GM11168 (cell line): ENCODE measurements around the gene HPRT1.

Experiments used
- in situ Hi-C: fragments of 300-500 bp; cut with MboI; formaldehyde crosslinking; loops from one replicate; pipeline ENCODE4 v1.12.0; 2022; ENCODE audit warnings: low sequenced_read_pairs; ENCODE audit not compliant: unreplicated experiment

The HPRT1 gene

DNA sequence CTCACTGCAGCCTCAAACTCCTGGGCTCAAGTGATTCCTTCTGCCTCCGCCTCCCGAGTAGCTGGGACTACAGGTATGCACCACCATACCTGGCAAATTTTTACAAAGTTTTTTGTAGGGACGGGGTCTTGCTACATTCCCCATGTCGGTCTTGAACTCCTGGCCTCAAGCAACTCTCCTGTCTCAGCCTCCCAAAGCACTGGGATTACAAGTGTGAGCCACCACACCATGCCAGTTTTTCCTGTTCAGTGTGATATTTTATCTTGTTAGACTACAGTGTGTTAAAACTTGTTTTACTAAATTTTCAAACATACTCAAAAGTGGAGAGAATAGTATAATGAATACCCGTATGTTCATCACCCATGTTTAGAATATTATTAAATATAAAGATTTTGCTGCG is 12.1 kb downstream of the HPRT1 start:
- in situ Hi-C loops = no loop called here

DNA sequence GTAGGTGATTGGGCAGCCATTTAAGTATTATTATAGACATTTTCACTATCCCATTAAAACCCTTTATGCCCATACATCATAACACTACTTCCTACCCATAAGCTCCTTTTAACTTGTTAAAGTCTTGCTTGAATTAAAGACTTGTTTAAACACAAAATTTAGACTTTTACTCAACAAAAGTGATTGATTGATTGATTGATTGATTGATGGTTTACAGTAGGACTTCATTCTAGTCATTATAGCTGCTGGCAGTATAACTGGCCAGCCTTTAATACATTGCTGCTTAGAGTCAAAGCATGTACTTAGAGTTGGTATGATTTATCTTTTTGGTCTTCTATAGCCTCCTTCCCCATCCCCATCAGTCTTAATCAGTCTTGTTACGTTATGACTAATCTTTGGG is 16.3 kb downstream of the HPRT1 start:
- in situ Hi-C loops = no loop called here

DNA sequence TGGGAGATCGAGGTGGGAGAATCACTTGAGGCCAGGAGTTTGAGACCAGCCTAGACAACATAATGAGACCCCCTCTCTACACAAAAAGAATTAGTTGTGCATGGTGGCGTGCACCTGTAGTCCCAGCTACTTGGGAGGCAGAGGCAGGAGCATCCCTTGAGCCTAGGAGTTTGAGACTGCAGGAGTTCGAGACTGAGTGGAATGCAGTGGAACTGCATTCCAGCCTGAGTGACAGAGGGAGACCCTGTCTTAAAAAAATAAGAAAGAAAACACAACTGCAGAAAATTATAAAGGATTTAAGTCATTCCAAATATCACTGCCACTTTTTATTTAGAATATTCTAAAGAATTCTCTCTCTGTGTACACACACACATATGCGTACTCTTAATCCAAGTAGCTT is 18.4 kb downstream of the HPRT1 start:
- in situ Hi-C loops = no loop called here

DNA sequence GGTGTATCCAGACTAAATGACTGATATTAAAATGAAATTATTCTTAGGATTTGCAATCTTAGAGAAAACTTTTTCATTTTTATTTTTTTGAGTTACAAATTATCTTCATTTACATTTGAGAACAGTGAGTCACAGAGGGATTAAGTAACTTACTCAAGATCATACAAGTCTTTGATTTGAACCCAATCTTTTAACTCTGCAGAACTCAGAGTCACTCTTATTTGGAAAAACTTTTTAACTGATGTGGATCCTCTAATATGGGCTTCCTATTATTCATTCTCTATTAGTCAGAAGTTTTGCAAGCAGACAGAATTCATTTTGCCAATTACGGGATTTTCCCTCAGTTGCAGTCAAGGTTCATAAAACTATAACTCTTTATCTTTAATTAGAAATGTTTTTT is 20.1 kb downstream of the HPRT1 start:
- in situ Hi-C loops = no loop called here

DNA sequence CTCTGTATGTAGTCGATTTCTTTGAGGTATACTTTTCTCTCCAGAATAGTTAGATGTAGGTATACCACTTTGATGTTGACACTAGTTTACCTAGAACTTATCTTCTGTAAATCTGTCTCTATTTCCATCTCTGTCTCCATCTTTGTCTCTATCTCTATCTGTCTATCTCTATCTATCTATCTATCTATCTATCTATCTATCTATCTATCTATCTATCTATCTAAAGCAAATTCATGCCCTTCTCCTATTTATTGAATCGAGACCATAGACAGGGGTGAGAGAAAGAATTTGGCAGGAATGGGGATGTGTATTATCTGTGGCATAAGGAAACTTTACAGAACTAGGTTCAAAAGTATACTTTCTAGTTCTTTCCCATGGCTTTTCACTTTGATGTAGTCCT is 21.4 kb downstream of the HPRT1 start:
- in situ Hi-C loops = no loop called here

DNA sequence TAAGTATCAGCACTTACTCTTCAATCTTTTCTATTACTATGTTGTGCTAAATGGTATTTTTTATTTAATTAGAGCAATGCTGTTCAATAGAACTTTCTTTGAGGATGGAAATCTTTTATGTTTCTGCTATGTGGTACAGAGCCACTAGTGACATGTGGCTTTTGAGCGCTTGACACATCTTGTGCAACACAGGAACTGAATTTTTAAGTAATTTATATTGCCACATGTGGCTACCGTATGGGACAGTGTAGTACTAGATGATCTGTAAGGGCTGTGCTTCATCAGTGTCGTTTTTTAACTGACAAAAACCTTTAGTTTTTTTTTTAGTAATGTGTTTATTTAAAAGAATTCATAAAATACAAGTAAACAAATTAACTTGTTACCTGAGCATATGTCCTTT is 22.4 kb downstream of the HPRT1 start:
- in situ Hi-C loops = no loop called here

DNA sequence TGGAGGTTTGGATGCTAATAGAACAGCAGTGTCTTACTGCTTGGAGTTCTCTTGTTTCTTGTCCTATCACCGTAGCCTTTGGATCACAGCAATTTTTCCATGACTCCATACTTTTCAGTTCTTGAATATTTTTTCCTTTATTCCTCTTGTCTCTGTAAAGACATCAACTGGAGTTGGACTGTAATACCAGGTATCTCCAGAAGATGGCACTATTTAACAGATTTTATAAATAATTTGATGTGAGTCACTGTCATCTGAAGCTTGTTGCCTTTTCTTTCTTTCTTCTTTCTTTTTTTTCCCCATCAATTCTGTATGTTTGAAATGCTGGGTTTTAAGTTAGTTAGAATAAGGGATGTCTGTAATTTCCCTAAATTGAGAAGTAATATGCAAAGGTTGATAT is 24.1 kb downstream of the HPRT1 start:
- in situ Hi-C loops = no loop called here

DNA sequence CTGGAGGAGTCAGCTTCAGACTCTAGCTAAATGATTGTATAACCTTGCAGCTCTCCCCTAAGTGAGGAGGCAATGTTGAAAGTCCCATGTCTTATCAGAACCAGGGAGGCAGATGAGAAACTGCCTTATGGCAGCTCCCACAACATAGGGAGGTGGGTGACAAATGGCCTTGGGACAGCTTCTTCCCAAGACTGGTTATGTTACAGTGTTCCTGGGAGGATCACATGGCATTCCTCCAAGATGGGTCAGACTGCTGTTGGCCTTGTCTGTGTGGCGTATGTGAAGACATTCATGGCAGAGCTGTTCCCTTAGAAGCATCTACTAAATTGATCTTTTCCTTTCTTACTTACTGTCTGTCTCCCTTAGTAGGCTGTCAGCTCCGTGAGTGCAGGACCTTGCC is 42.0 kb downstream of the HPRT1 start:
- in situ Hi-C loops = no loop called here

DNA sequence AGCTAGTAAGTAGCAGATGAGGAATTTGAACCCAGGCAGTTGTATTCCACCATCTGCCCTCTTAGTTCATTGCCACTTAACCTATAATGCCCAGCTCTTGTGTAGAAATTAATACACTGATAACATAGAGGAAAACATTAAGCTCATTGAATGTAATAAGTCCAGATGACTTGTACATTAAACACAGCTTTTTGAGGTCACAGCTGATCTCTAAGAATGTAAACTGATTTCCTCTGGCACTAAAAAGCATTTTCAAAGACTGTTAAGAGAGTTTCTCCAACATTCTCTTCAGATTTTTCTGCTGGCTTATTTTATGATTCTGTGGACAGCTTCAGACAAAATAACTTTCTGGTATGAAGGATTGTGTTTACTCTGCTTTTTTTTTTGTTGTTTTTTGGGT is 42.7 kb downstream of the HPRT1 start:
- in situ Hi-C loops = no loop called here

DNA sequence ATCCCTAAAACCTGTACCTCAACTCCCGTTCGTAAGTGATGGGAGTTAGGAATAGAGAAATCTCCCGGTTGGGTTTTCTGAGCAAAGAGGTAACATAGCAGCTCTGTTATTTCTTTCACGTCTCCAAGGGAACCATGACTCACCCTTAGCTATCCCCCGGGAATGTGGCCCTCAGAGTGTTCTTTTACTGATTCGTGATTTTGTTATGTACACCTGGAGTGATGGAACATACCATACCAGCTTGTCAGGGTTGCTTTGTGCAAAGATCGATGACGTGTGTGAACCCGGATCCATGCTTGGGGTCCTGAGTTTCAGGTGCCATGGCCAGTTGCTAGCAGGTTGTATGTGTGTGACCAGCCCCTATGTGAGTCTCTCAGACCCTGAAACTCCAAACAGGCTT is 52.6 kb downstream of the HPRT1 start:
- in situ Hi-C loops = no loop called here

DNA sequence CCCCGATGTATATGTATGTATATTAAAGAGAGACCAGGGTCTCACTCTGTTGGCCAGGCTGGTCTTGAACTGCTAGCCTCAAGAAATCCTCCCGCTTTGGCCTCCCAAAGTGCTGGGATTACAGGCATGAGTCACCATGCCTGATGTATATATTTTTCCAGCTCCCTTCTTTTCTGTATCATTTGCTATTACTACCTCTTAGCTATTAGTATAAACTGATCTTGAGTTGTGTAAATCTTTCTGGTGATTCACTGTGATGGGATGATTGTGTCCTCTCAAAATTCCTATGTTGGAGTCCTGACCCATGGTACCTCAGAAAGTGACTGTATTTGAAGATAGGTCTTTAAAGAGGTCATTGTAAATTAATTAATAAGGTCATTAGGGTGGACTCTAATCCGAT is 53.1 kb downstream of the HPRT1 start:
- in situ Hi-C loops = no loop called here

DNA sequence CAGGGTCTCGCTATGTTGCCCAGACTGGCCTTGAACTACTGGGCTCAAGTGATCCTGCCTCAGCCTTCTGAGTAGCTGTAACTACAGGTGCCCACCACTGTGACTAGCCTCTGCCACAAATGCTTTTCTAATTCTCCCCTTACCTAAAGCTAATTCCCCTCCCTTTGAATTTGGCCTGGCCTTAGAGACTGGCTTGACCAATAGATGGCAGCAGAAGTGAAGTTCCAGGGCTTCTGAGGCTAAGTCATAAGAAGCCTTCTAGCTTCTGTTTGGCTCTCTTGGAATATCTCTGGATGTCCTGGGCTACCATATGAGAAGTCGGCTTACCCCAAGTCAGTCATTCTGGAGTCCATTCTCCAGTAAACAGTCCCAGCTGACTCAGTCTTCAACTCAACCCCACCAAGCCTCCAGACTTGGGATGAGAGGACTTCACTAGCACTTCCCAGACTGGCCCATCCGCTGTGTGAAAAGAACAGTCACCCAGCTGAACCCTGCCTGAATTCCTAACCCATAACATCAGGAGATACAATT is 61.0 kb downstream of the HPRT1 start:
- in situ Hi-C loops = loop anchor here (5.0 kb wide), 1 partner anchor 236 kb away; no protein-coding TSS in a partner anchor

DNA sequence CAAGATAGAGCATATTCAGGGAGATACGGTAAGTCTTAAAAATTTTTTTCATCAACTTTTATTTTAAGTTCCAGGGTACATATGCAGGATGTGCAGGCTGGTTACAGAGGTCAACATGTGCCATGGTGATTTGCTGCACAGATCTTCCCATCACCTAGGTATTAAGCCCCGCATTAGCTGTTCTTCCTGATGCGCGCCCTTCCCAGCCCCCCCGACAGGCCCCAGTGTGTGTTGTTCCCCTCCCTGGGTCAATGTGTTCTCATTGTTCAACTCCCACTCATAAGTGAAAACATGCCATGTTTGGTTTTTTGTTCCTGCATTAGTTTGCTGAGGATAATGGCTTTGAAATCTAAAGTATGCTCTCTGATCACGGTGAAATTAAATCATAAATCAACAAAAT is 64.2 kb downstream of the HPRT1 start:
- in situ Hi-C loops = loop anchor here (5.0 kb wide), 1 partner anchor 233 kb away; no protein-coding TSS in a partner anchor

DNA sequence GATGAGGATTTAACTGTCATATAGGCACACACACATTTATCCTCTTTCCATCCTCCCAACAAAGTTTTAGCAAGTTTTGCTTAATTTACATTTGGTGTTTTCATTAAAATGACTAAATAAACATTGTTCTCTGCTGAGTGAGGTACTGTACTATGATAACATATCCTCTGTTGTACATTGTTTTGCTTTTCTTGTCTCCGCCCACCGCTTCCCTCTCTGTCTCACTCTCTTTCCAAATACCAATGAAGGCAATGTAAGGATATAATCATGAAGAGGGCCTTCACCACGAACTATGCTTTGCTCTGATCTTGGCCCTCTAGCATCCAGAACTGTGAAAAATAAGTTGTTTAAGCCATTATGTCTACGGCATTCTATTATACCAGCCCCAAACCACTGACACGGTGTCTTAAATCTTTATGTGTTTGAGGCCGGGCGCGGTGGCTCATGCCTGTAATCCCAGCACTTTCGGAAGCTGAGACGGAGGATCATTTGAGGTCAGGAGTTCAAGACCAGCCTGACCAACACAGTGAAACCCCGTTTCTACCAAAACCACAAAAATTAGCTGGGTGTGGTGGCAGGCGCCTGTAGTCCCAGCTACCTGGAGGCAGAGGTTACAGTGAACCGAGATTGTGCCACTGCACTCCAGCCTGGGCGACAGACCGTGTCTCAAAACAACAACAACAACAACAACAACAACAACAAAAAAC is 65.3 kb downstream of the HPRT1 start:
- in situ Hi-C loops = no loop called here

DNA sequence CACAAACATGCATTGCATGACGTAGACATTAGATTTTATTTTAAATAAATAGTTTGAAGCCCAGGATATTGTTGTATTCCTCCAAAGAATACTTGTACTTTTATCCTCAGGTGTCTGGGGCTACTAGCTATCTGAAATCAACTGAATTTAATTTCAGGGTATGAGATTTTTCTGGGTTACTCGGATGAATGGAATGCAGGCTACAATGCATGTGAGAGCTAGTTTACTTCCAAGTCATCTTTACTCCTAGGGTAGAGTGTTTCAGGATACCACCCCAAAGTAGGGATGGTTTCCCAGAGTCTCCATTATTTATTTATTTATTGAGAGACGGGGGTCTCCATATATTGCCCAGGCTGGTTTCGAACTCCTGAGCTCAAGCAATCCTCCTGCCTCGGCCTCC is 66.4 kb downstream of the HPRT1 start:
- in situ Hi-C loops = no loop called here

DNA sequence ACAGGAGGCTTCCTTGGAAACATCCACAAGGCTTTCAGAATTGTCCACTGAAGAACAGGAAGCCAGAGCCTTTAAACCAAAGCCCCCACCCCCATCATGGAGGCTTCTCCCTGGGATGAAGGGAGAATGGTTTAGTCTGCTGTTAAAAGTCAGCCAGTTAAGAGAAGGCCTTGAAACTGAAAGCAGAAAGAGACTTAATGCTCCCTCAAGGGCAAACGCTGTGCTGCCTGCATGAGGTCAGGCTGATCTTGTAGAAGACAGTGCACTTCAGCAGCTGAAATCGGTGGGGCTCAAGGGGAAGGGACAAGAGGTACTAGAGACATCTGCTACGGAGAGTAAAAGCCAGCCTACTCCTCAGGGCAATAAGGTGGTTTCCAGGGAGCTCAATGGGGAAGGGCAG is 69.0 kb downstream of the HPRT1 start:
- in situ Hi-C loops = no loop called here

DNA sequence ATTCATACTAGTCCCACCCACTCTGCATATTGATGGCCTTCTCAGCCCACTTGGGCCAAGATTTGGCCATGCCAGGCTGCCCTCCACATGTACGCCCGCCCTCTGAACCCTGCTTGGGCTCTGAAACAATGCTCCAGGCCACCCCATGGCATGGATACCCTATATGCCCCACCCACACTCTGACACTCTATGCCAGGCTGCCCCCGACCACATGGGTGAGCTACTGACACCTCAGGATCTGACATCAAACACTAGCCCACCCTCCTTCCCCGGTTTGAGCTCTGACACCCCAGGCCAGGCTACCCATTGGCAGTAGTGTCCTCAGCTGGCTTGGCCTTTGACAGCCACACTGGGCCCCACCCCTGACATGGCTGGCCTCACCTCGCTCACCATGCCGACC is 69.5 kb downstream of the HPRT1 start:
- in situ Hi-C loops = no loop called here

DNA sequence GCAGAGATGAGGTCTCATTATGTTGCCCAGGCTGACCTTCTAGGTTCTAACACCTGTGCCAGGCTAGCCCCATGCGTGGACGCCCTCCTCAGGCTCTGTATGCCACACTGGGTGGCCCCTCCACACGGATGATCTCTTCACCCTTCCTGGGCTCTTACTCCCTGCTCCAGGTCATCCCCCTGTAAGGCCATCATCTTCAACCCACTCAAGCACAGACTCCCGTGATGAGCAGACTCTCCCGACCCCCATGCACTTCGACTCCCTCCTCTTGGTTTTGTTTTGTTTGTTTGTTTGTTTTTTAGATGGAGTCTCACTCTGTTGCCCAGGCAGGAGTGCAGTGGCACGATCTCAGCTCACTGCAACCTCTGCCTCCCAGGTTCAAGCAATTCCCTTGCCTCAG is 70.9 kb downstream of the HPRT1 start:
- in situ Hi-C loops = no loop called here

DNA sequence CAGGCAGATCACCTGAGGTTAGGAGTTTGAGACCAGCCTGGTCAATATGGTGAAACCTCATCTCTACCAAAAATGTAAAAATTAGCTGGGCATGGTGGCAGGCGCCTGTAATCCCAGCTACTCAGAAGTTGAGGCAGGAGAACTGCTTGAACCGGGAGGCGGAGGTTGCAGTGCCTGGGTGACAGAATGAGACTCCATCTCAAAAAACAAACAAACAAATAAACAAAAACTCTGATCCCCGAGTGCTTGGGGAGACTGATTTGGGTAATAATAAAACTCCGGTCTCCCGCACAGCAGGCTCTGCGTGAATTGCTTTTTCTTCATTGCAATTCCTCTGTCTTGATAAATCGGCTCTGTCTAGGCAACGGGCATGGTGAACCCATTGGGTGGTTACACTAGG is 73.4 kb downstream of the HPRT1 start:
- in situ Hi-C loops = no loop called here

DNA sequence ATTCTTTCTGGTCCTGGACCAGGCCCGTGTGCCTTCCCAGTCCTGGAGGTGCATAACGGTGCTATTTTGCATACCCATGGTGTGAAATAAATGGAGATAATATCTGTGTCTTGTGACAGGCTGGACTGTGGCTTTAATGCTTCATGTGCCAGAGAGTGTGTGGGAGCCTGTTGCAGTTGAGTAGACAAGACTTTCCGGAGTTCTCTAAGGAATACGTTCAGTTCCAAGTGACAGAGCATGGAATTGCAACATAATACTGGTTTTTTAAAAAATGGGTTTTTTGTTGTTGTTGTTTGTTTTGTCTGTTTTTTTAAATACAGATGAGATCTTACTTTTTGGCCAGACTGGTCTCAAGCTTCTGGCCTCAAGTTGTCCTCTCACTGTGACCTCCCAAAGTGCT is 74.0 kb downstream of the HPRT1 start:
- in situ Hi-C loops = no loop called here

DNA sequence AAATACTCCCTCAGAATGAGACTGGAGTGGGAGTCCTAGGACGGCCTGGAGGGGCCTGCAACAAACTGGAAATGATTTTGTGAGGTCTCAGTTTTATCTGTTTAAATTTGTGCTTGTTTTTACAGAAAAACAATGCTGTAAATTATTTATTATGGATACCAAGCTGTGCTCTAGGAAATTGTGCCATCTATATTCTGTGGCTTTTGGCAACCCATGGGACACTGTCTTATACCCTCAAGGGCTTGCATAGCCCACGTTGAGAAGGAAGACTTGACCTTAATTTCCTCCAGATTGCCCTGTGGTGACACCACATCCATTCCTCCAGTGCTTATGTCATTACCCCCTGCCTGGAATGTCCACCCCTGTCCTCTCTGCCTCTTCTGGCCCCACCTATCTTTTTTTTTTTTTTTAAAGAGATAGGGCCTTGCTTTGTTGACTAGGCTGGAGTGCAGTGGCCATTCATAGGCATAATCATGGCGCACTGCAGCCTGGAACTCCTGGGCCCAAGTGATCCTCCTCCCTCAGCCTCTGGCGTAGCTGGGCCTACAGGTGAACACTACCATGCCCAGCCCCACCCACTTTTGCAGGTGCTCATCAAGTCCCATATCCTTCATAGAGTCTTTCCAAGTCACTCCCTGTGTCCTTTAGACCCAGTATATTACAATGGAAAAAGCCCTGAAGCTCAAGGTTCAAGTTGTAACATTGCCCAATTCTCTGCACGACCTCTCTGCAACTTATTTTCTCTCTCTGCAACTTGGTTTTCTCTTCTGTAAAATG is 77.4 kb downstream of the HPRT1 start:
- in situ Hi-C loops = no loop called here

DNA sequence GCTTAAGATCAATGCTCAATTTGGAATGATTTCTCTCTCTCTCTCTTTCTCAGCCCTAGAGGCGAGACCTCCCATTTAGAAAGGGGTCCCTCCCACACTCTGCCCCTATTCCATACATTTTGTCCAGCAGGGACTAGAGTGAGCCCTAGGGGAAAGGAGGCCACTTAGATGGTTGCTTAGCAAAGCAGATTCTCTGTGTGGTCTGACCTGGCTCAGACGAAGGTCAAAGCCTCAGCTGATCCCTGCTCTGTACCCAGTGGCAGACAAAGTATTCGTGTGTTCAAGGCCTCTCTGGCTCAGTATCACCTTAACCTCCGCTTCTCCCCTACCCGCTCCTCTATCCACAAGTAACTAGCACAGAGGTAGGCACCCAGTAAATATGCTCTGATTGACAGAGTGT is 78.4 kb downstream of the HPRT1 start:
- in situ Hi-C loops = no loop called here
